Activated CD4-positive, alpha-beta T cell treated with anti-CD3 and anti-CD28 coated beads, Interleukin-2, amount 10 ng/mL, durations not matched to agents 24 days and 14 days (primary cell): Measurements from ENCODE around the gene CBLL2. TPM values are rescaled to one million over a fixed set of nuclear protein-coding genes. Genes with fewer than 3 reads are reported as not detected.
"Not testable (repeated sequence)": the region's sequence is repeated elsewhere in the genome, so short reads cannot be mapped to it uniquely, and the experiment has no call there.

ENCODE experiments used
- DNase-seq: peaks from one replicate; pipeline ENCODE4 v3.0.0; 2022
- H3K27ac Mint-ChIP-seq: one replicate; pipeline ENCODE4 v1.8.0; 2022; ENCODE audit warnings: mild to moderate bottlenecking, mixed read lengths
- H3K27me3 Mint-ChIP-seq: one replicate; pipeline ENCODE4 v1.8.0; 2022; ENCODE audit warnings: mixed read lengths
- H3K36me3 Mint-ChIP-seq: one replicate; pipeline ENCODE4 v1.8.0; 2022; ENCODE audit warnings: low read depth, mild to moderate bottlenecking, mixed read lengths
- H3K4me1 Mint-ChIP-seq: one replicate; pipeline ENCODE4 v1.8.0; 2021; ENCODE audit warnings: mixed read lengths
- H3K4me3 Mint-ChIP-seq: one replicate; pipeline ENCODE4 v1.8.0; 2022; ENCODE audit warnings: mild to moderate bottlenecking, moderate library complexity, mixed read lengths
- H3K9me3 Mint-ChIP-seq: one replicate; pipeline ENCODE4 v1.8.0; 2021; ENCODE audit warnings: mixed read lengths
- intact Hi-C: fragments of 100-400 bp; cut with micrococcal nuclease; formaldehyde crosslinking; loops from one replicate; pipeline ENCODE4 v1.15.1; 2023
- total RNA-seq: library from RNA; stranded (reverse); gene quantifications from 2 replicates; pipeline ENCODE4 v1.2.3, GENCODE V29; 2022

The CBLL2 gene
- not detected in 2 replicates for total RNA-seq

- no peaks in the 10 kb centered on the region for H3K9me3 Mint-ChIP-seq
- H3K27ac Mint-ChIP-seq, result no peak within 1 kb of the TSS
- H3K27me3 Mint-ChIP-seq, result no peaks in the 10 kb centered on the region
- intact Hi-C loops, result no loop called here
- no peak within 1 kb of the TSS for H3K4me3 Mint-ChIP-seq
- H3K36me3 Mint-ChIP-seq, result no peaks in the 10 kb centered on the region
- no peaks in the 10 kb centered on the region for H3K4me1 Mint-ChIP-seq
- no peak for DNase-seq
Observed at GRCh38 chrX:22272613-22273012, at the start of gene CBLL2. CBLL2 (plus strand) TSS chrX:22272913; CDS start chrX:22272992, 79 bp downstream.

- no peaks in the 10 kb centered on the region for H3K36me3 Mint-ChIP-seq
- no peak overlapping the region for H3K4me3 Mint-ChIP-seq
Observed at GRCh38 chrX:22234380-22234779, 38.3 kb upstream of the CBLL2 start.

GRCh38 chrX:22237479-22237878 lies 35.2 kb upstream of the CBLL2 start:
- Mint-ChIP-seq H3K27me3 (no peaks in the 10 kb centered on the region), H3K36me3 (no peaks in the 10 kb centered on the region), H3K4me1 (no peaks in the 10 kb centered on the region), H3K4me3 (no peak overlapping the region), H3K27ac (no peak overlapping the region), H3K9me3 (peaks cover 4% of the 10 kb centered on the region)
- intact Hi-C loops, result no loop called here
- DNase-seq, result no peak

More at GRCh38 chrX:22234380-22234779, 38.3 kb upstream of the CBLL2 start:
- intact Hi-C loops, result no loop called here
- no peaks in the 10 kb centered on the region for H3K4me1 Mint-ChIP-seq
- no peaks in the 10 kb centered on the region for H3K9me3 Mint-ChIP-seq
- H3K27me3 Mint-ChIP-seq, result no peaks in the 10 kb centered on the region
- DNase-seq, result no peak
- no peak overlapping the region for H3K27ac Mint-ChIP-seq

GRCh38 chrX:22246620-22247019 lies 26.1 kb upstream of the CBLL2 start:
- DNase-seq, result no peak
- no peaks in the 10 kb centered on the region for H3K27me3 Mint-ChIP-seq
- intact Hi-C loops, result no loop called here

GRCh38 chrX:22247169-22247568 lies 25.5 kb upstream of the CBLL2 start:
- H3K36me3 Mint-ChIP-seq, result no peaks in the 10 kb centered on the region
- H3K9me3 Mint-ChIP-seq, result no peaks in the 10 kb centered on the region
- H3K27me3 Mint-ChIP-seq, result no peaks in the 10 kb centered on the region
- H3K4me3 Mint-ChIP-seq, result no peak overlapping the region
- no peak overlapping the region for H3K27ac Mint-ChIP-seq
- H3K4me1 Mint-ChIP-seq, result no peaks in the 10 kb centered on the region
- intact Hi-C loops, result no loop called here
- no peak for DNase-seq

More at GRCh38 chrX:22246620-22247019, 26.1 kb upstream of the CBLL2 start:
- no peaks in the 10 kb centered on the region for H3K36me3 Mint-ChIP-seq
- no peak overlapping the region for H3K4me3 Mint-ChIP-seq
- H3K4me1 Mint-ChIP-seq, result no peaks in the 10 kb centered on the region
- H3K27ac Mint-ChIP-seq, result no peak overlapping the region
- H3K9me3 Mint-ChIP-seq, result no peaks in the 10 kb centered on the region

- no peak for DNase-seq
- Mint-ChIP-seq H3K4me1 (no peaks in the 10 kb centered on the region), H3K36me3 (no peaks in the 10 kb centered on the region), H3K27me3 (no peaks in the 10 kb centered on the region), H3K4me3 (no peak overlapping the region), H3K9me3 (no peaks in the 10 kb centered on the region), H3K27ac (no peak overlapping the region)
- intact Hi-C loops, result no loop called here
Observed at GRCh38 chrX:22248401-22248800, 24.3 kb upstream of the CBLL2 start.

- intact Hi-C loops, result no loop called here
- H3K27me3 Mint-ChIP-seq, result no peaks in the 10 kb centered on the region
- H3K4me1 Mint-ChIP-seq, result no peaks in the 10 kb centered on the region
- H3K36me3 Mint-ChIP-seq, result no peaks in the 10 kb centered on the region
- H3K9me3 Mint-ChIP-seq, result no peaks in the 10 kb centered on the region
- H3K4me3 Mint-ChIP-seq, result no peak overlapping the region
- no peak for DNase-seq
- no peak overlapping the region for H3K27ac Mint-ChIP-seq
Observed at GRCh38 chrX:22249371-22249770, 23.3 kb upstream of the CBLL2 start.

- Mint-ChIP-seq H3K27ac (no peak overlapping the region), H3K36me3 (no peaks in the 10 kb centered on the region), H3K9me3 (no peaks in the 10 kb centered on the region), H3K4me3 (no peak overlapping the region), H3K27me3 (no peaks in the 10 kb centered on the region), H3K4me1 (no peaks in the 10 kb centered on the region)
- DNase-seq, result no peak
- intact Hi-C loops, result no loop called here
Observed at GRCh38 chrX:22268706-22269105, 4.0 kb upstream of the CBLL2 start.

GRCh38 chrX:22273714-22274317 lies 1.1 kb downstream of the CBLL2 start:
- Mint-ChIP-seq H3K27me3 (no peaks in the 10 kb centered on the region), H3K36me3 (no peaks in the 10 kb centered on the region), H3K4me1 (no peaks in the 10 kb centered on the region), H3K27ac (no peak overlapping the region), H3K4me3 (no peak overlapping the region), H3K9me3 (no peaks in the 10 kb centered on the region)
- intact Hi-C loops, result no loop called here
- DNase-seq, result no peak

GRCh38 chrX:22276781-22277180 lies 4.1 kb downstream of the CBLL2 start:
- Mint-ChIP-seq H3K27ac (no peak overlapping the region), H3K4me1 (no peaks in the 10 kb centered on the region), H3K36me3 (no peaks in the 10 kb centered on the region), H3K9me3 (no peaks in the 10 kb centered on the region), H3K27me3 (no peaks in the 10 kb centered on the region), H3K4me3 (no peak overlapping the region)
- intact Hi-C loops, result no loop called here
- no peak for DNase-seq

- DNase-seq, result no peak
- Mint-ChIP-seq H3K36me3 (no peaks in the 10 kb centered on the region), H3K27me3 (no peaks in the 10 kb centered on the region), H3K4me3 (no peak overlapping the region), H3K27ac (no peak overlapping the region), H3K4me1 (no peaks in the 10 kb centered on the region), H3K9me3 (no peaks in the 10 kb centered on the region)
- intact Hi-C loops, result no loop called here
Observed at GRCh38 chrX:22278375-22278774, 5.7 kb downstream of the CBLL2 start.

- H3K36me3 Mint-ChIP-seq, H3K27ac Mint-ChIP-seq, H3K4me1 Mint-ChIP-seq, H3K9me3 Mint-ChIP-seq, DNase-seq, H3K27me3 Mint-ChIP-seq, H3K4me3 Mint-ChIP-seq, intact Hi-C loops: not testable (repeated sequence)
Observed at GRCh38 chrX:22289209-22289608, 16.5 kb downstream of the CBLL2 start.

GRCh38 chrX:22296871-22297270 lies 24.2 kb downstream of the CBLL2 start:
- Mint-ChIP-seq H3K27ac (no peak overlapping the region), H3K27me3 (no peaks in the 10 kb centered on the region), H3K4me3 (no peak overlapping the region), H3K36me3 (no peaks in the 10 kb centered on the region), H3K9me3 (no peaks in the 10 kb centered on the region), H3K4me1 (no peaks in the 10 kb centered on the region)
- intact Hi-C loops, result no loop called here
- DNase-seq, result no peak

GRCh38 chrX:22300130-22300529 lies 27.4 kb downstream of the CBLL2 start:
- Mint-ChIP-seq H3K9me3 (no peaks in the 10 kb centered on the region), H3K36me3 (no peaks in the 10 kb centered on the region), H3K27ac (no peak overlapping the region), H3K27me3 (no peaks in the 10 kb centered on the region), H3K4me1 (no peaks in the 10 kb centered on the region), H3K4me3 (no peak overlapping the region)
- no peak for DNase-seq
- intact Hi-C loops, result no loop called here

- DNase-seq, result no peak
- no peaks in the 10 kb centered on the region for H3K4me1 Mint-ChIP-seq
- H3K27ac Mint-ChIP-seq, result no peak overlapping the region
- intact Hi-C loops, result no loop called here
- H3K27me3 Mint-ChIP-seq, result no peaks in the 10 kb centered on the region
- no peak overlapping the region for H3K4me3 Mint-ChIP-seq
- no peaks in the 10 kb centered on the region for H3K36me3 Mint-ChIP-seq
- H3K9me3 Mint-ChIP-seq, result no peaks in the 10 kb centered on the region
Observed at GRCh38 chrX:22310779-22311178, 38.1 kb downstream of the CBLL2 start.
